NCI-H345 (cell line): ENCODE data around the gene DNAAF1.
"Not testable (repeated sequence)": the region's sequence is repeated elsewhere in the genome, so short reads cannot be mapped to it uniquely, and the experiment has no call there.

ENCODE experiments used
- DNase-seq: peaks from one replicate; lab custom pipeline; 2025; lab: John Stamatoyannopoulos, UW

DNAAF1 gene

GRCh38 chr16:84184775-84185174 lies 39.7 kb downstream of the DNAAF1 start:
- no peak for DNase-seq

DNA sequence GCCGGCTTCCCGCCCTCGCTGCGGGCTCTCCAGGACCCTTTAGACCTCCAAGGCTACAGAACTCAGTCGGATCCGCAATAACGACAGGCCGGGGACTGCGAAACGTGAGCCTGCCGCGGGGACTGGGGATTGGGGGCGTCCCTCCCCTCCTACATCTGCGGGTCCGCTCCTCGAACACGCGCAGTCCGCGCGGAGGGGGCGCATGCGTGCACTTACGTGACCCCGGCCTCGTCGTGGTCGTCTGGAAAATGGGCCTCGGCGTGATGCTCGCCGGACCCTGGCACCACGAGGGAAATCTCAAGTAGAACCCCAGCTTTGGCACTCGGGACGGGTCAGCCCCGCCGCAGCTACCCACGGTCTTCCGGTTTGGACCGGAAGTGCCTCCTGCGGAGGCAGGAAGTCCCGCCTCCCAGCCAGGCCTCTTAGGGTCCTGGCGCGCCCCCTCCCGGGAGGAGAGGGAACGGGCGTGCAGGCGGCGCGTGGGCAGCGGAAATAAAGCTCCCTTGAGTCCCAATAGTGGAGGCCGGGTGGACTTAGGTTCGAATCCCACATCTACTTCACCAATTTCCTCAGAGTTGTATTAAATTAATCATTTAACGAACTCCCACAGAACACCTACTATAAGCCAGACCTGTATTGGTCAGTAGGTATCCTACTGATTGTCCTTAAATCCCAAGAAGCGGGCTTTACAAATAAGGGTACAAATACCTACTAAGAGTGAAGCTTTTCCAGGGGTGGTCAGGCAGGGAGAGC lies 41.8 kb downstream of the DNAAF1 start, which contains the start of gene TAF1C:
TAF1C (minus strand) TSS at position 373 of the 753 bp plus-strand sequence. CDS start 2,069 bp downstream, outside the sequence.
- DNase-seq: peak; percentile 89

DNA sequence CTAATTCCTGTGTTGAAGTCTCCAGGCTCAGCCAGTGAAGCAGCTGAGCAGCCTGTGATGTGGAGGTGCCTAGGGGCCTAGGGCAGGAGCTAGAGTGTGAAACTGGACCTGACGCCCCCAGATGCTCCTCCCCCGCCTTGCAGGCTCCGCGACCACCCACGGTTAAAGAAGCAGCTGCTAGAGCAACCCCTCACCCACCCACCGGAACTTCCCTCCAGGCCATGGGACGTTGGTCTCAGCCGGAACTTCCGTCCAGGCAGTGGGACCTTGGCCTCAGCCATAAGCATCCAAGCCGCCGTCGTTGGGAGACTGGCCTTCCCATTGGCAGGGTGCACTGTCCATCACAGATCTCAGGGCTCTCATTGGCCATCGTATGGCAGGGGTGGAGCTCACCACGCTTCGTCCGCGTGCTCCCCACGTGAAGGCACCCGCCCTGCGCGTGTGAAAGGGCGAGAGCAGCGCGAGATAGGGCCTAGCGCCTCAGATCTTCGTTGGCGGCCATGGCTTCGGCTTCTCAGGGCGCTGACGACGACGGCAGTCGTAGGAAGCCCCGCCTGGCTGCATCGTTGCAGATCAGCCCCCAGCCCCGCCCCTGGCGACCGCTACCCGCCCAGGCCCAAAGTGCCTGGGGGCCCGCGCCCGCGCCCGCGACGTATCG lies 45.8 kb downstream of the DNAAF1 start, which contains the start of gene ADAD2:
ADAD2 (plus strand) TSS at position 427 of the 658 bp plus-strand sequence; CDS start at position 501, 74 bp downstream.
- no peak for DNase-seq

DNA sequence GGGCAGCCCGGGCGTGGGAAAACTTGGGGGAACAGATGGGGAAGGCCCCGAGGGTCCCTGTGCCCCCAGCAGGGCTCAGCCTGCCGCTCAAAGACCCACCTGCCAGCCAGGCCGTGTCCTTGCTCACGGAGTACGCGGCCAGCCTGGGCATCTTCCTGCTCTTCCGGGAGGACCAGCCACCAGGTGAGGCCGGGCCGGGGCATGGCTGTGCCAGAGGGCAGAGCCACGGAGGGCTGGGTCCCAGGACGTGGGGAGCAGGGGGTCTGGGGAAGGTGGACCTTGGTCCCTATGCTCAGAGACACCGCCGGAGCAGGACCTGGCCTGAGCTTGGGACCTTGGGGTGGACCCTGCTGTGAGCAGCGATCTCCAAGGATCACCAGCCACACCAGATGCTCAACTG lies 46.4 kb downstream of the DNAAF1 start:
- DNase-seq: no peak

- DNase-seq: no peak
Measured at GRCh38 chr16:84193480-84193879, 48.4 kb downstream of the DNAAF1 start.

GRCh38 chr16:84194018-84194417 lies 48.9 kb downstream of the DNAAF1 start:
- no peak for DNase-seq

DNA sequence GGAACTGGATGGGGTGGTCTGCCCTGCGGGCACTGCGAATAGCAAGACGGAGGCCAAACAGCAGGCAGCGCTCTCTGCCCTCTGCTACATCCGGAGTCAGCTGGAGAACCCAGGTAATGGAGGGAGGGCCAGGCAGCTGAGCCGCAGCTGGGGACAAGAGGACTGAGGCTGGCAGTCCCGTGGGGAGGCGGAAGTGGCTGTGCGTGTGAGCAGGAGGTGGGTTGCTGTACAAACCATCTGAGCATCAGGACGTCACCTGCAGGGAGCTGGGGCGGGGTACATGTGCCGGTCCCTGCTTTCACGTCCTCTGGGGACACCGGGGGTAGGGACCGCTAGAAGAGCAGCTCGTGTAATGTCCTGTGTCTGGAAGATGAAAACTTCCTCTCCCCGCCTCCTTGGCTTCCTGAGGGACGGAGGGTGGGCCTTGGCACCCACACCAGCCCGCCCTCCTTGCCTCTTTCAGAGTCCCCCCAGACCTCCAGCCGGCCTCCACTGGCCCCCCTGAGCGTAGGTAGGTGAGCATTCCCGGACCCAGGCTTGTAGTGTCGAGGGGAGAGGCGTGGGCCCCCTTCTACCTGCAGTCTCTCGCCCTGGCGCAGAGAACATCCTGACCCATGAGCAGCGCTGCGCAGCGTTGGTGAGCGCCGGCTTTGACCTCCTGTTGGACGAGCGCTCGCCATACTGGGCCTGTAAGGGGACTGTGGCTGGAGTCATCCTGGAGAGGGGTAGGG lies 49.5 kb downstream of the DNAAF1 start:
- DNase-seq: peak; percentile 77

- DNase-seq: no peak
Measured at GRCh38 chr16:84195201-84196093, 50.3 kb downstream of the DNAAF1 start.

DNA sequence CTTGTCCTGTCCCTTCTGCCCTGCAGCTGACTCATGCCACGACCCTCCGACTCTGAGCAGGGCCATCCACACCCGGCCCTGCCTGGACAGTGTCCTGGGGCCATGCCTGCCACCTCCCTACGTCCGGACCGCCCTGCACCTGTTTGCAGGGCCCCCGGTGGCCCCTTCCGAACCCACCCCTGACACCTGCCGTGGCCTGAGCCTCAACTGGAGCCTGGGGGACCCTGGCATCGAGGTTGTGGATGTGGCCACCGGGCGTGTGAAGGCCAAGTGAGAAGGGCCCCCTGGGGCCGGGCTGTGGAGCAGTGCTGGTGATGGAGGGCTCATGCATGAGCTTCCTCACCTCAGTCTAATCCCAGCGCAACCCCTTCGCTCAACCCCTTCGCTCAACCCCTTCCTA lies 51.0 kb downstream of the DNAAF1 start:
- no peak for DNase-seq

DNA sequence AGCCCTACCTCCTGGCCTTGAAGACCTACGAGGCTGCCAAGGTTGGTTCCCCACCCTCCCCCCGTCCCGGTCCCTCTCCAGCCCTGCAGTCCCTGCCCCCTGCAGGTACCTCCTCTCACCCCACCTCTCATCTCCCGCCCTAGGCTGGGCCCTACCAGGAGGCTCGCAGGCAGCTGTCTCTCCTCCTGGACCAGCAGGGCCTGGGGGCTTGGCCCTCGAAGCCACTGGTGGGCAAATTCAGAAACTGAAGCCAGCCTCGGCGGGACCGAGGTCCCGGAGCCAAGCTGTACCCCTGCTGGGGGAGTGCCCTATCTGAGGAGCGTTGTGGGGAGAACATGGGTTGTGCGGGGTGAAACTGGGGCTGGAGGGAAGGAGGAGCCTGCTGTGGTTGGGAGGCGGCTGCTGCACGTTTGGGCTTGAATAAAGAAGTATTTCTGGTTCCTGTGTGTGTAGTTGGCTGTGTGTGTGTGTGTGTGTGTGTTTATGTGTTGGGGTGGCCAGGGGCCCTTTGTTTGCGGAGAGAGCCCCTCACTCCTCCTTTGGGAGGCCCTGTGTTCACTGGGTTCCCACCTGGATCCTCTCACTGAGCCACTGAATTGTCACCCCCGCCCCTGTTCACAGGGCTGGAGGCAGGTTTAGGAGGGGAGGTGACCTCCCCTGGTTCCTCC lies 51.8 kb downstream of the DNAAF1 start:
- no peak for DNase-seq

GRCh38 chr16:84197466-84198128 lies 52.5 kb downstream of the DNAAF1 start:
- DNase-seq: no peak

DNA sequence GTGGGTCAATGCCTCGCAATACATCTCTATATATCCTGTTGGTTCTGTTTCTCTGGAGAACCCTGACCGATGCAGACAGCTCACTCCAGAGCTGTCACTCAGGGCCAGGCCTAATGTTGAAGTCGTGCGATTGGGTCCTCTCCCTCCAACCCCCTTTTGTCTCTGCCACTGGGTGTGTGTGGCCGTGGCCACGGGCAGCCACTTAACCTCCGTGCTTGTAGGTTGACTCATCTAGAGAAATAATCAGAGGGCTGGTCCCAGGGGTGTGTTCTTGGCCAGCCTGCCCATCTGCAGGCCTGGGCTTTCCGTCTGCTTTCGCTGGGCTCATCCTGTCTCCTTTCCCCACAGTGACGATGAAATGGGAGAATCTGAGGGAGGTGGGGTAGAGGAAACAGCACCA lies 53.3 kb downstream of the DNAAF1 start:
- no peak for DNase-seq

DNA sequence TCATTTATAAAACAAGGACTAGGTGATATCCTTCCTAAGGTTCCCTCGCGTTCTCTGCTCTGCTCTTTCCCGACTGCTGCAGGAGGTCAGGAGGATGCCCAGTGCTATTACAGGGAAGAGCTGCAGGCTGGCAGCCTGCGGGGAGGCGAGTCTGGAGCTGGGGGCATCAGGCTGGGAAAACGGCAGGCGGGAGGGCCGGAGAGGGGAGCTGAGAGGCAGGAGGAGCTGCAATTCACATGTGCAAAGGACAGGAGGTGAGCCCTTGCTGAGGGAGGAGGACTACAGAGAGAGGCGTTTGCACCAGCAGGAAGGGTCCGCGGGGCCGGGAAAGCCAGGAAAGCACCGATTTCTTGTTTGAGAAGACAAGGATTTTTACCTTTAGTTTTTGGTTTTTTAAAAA lies 54.0 kb downstream of the DNAAF1 start:
- no peak for DNase-seq

DNA sequence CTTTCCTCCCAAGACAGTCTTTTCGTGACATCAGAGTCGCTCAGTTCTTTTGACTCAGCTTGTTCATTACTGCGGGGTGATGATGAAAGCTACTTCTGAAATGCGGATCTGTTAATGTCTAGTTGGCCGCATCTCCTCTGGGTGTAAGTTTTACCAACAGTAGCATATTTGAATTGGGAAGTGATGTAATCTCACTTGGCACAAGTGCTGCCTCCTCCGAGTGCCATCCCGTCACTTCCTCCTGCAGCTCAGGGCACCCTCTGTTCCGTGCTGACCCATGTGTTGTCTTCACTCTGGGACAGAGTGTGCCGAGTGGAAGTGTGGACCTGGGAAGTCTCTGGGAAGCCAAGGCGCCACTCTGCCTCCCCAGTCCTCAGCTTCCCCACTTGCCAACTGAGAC lies 54.8 kb downstream of the DNAAF1 start:
- DNase-seq: no peak

DNA sequence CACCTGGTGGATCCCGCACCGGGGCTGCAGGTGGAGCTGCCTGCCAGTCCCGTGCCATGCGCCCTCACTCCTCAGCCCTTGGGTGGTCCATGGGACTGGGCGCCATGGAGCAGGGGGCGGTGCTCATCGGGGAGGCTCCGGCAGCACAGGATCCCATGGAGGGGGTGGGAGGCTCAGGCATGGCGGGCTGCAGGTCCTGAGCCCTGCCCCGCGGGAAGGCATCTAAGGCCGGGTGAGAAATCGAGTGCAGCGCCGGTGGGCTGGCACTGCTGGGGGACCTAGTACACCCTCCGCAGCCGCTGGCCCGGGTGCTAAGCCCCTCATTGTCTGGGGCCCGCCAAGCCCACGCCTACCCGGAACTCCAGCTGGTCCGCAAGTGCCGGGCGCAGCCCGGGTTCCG lies 59.4 kb downstream of the DNAAF1 start:
- DNase-seq: not testable (repeated sequence)

DNA sequence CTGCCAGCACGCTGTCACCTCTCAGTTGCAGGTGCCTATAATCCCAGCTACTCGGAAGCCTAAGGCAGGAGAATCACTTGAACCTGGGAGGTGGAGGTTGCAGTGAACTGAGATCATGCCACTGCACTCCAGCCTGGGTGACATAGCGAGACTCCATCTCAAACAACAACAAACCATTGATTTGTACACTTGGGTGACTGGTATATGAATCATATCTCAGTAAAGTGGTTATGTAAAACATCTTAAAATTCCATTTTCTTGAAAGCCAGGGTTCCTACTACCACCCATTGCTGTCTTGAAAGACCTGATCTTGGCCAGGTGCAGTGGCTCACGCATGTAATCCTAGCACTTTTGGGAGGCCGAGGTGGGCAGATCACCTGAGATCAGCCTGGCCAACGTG lies 60.0 kb downstream of the DNAAF1 start:
- not testable (repeated sequence) for DNase-seq

GRCh38 chr16:84205976-84206691 lies 61.0 kb downstream of the DNAAF1 start:
- no peak for DNase-seq

- no peak for DNase-seq
Measured at GRCh38 chr16:84207251-84207650, 62.1 kb downstream of the DNAAF1 start.

DNA sequence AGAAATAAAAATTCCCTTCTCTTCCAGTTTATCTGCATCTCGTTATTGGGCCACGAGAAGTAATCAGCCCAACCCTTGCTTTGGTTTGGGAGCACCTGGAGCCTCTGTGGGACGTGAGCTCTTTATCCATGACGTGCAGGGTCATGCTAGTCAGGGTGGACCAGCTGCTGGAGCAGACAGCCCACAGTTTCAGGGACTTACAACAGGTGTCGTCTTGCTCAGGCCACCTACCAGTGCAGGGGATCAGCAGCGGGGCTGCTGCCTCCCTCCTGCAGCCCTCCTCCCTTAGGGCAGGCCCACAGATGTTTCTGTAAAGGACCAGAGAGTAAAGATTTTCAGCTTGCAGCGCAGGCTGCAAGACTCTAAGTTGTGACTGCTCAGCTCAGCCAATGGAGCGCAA lies 62.8 kb downstream of the DNAAF1 start:
- no peak for DNase-seq

DNA sequence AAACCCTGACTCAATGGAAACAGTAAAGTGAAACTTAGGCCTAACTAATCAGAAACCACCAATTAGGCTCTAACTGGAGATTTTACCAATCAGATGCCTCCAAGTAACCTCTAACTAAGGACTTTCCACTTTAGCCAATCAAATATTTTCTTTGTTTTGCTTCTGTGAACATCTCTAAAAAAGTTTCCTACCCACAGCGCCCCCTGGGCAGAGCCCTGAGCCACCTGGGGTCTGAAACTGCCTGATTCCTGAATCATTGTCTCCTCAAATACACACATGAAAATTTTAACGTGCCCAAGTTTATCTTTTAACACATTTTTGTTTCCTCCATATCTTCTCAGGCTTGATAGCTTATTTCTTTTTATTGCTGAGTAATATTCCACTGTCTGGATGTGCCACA lies 64.9 kb downstream of the DNAAF1 start:
- DNase-seq: no peak
